Esophagus squamous epithelium (tissue), 5 donors: Measurements from ENCODE around the gene CCDC144A. TPM values are rescaled to one million over a fixed set of nuclear protein-coding genes. Genes with fewer than 3 reads are reported as not detected.
A peak's percentile ranks its signal among the peaks of the same experiment; 100 is the strongest.
"Not testable (repeated sequence)": the region's sequence is repeated elsewhere in the genome, so short reads cannot be mapped to it uniquely, and the experiment has no call there.

Source experiments
- DNase-seq: peaks from one replicate; lab custom pipeline; 2025; lab: John Stamatoyannopoulos, UW
- H3K27ac ChIP-seq, 4 donors: fragments of 200-600 bp; sonication (generic); one replicate each; pipeline ENCODE4 v1.5.1; 2016 to 2019; ENCODE audit warnings: mild to moderate bottlenecking in 1 of 4
- H3K27me3 ChIP-seq, 4 donors: fragments of 200-600 bp; sonication (generic); 1 replicate in 3 of 4; 2 replicates in 1 of 4; pipeline versions ENCODE4 v1.5.1 to v1.6.0; 2017 to 2021; ENCODE audit warnings: antibody characterized with exemption in 1 of 4
- H3K36me3 ChIP-seq, 3 donors: fragments of 200-600 bp; sonication (generic); one replicate each; pipeline ENCODE4 v1.5.1; 2016 to 2019
- H3K4me1 ChIP-seq, 3 donors: fragments of 200-600 bp; sonication (generic); one replicate each; pipeline ENCODE4 v1.5.1; 2017 to 2019
- H3K4me3 ChIP-seq, 4 donors: fragments of 200-600 bp; sonication (generic); 1 replicate in 3 of 4; 2 replicates in 1 of 4; pipeline ENCODE4 v1.5.1; 2016 to 2019; ENCODE audit warnings: mild to moderate bottlenecking in 2 of 4, moderate library complexity in 1 of 4
- H3K9me3 ChIP-seq, 3 donors: fragments of 200-600 bp; sonication (generic); one replicate each; pipeline ENCODE4 v1.5.1; 2016 to 2019
- POLR2A ChIP-seq, 4 donors: fragments of 450-650 bp; IDR thresholded peaks; one replicate each; pipeline ENCODE4 v1.6.1; 2017; ENCODE audit warnings: antibody characterized with exemption in 4 of 4, mild to moderate bottlenecking in 4 of 4, moderate library complexity in 3 of 4
- WGBS, 2 donors: methylation state at CpG; one replicate each; pipeline ENCODE4 v1.1.5; 2018; 5-methylcytosine and 5-hydroxymethylcytosine counted together
- intact Hi-C: fragments of 100-400 bp; cut with DNase I; formaldehyde crosslinking; loops from one replicate; pipeline ENCODE4 v1.15.0; 2022
- small RNA-seq, 4 donors: library from RNA; depleted of rRNA; stranded (forward); fragments of <200 nt; gene quantifications; one replicate each; pipeline ENCODE3, GENCODE V24; 2016
- total RNA-seq, 4 donors: library from RNA; depleted of rRNA; stranded (reverse); fragments of >200 nt; gene quantifications; one replicate each; pipeline ENCODE4 v1.1.0, GENCODE V29; 2016
- TF ChIP-seq, protein P1 (sequence below), 6 experiments: fragments of 450-650 bp in 4 of 6; fragments of 200-600 bp in 2 of 6; sonication (generic) in 2 of 6; IDR thresholded peaks; one replicate each; pipeline ENCODE4 v1.5.1; 2016 to 2019; ENCODE audit warnings: antibody characterized with exemption in 6 of 6, mild to moderate bottlenecking in 4 of 6, moderate library complexity in 4 of 6
- donor health status: DM: yes; HTN: yes; CAD: no.

Gene CCDC144A
- total RNA-seq, 4 donors from 2014 or later: 0.11 to 8.6 (median 0.40) TPM

GRCh38 chr17:16818821-16819683, 129.0 kb downstream of the CCDC144A start:
- TF ChIP-seq, protein P1, sequence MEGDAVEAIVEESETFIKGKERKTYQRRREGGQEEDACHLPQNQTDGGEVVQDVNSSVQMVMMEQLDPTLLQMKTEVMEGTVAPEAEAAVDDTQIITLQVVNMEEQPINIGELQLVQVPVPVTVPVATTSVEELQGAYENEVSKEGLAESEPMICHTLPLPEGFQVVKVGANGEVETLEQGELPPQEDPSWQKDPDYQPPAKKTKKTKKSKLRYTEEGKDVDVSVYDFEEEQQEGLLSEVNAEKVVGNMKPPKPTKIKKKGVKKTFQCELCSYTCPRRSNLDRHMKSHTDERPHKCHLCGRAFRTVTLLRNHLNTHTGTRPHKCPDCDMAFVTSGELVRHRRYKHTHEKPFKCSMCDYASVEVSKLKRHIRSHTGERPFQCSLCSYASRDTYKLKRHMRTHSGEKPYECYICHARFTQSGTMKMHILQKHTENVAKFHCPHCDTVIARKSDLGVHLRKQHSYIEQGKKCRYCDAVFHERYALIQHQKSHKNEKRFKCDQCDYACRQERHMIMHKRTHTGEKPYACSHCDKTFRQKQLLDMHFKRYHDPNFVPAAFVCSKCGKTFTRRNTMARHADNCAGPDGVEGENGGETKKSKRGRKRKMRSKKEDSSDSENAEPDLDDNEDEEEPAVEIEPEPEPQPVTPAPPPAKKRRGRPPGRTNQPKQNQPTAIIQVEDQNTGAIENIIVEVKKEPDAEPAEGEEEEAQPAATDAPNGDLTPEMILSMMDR (IDR thresholded peaks at IDR 0.05): no peak
- TF ChIP-seq POLR2A (IDR thresholded peaks at IDR 0.05): no peak
- Histone ChIP-seq H3K4me1 (peaks cover 0 to 38% (median 0%) of the 10 kb centered on the region in 3 donors), H3K27me3 (peaks cover 0 to 12% (median 0%) of the 10 kb centered on the region in 4 donors), H3K27ac (no peak overlapping the region), H3K4me3 (no peak overlapping the region), H3K9me3 (no peaks in the 10 kb centered on the region), H3K36me3 (no peaks in the 10 kb centered on the region)
- intact Hi-C loops: no loop called here
- 64 to 79% methylated on average over 5 to 23 of the region's 23 CpGs for WGBS, 2 donors
- DNase-seq: no peak

GRCh38 chr17:16820161-16820877, 130.3 kb downstream of the CCDC144A start:
- WGBS, 2 donors: 42 to 100% methylated on average over 1 to 7 of the region's 7 CpGs
- intact Hi-C loops: no loop called here
- Histone ChIP-seq H3K27ac (peak overlapping the region in 1 of 4 donors; percentile 18), H3K4me3 (peak overlapping the region in 1 of 4 donors; percentile 13), H3K4me1 (peaks cover 0 to 39% (median 0%) of the 10 kb centered on the region in 3 donors), H3K27me3 (peaks cover 0 to 4% (median 0%) of the 10 kb centered on the region in 4 donors), H3K36me3 (no peaks in the 10 kb centered on the region), H3K9me3 (no peaks in the 10 kb centered on the region)
- TF ChIP-seq, protein P1 (IDR thresholded peaks at IDR 0.05): no peak
- TF ChIP-seq POLR2A (IDR thresholded peaks at IDR 0.05): no peak
- no peak for DNase-seq

DNA sequence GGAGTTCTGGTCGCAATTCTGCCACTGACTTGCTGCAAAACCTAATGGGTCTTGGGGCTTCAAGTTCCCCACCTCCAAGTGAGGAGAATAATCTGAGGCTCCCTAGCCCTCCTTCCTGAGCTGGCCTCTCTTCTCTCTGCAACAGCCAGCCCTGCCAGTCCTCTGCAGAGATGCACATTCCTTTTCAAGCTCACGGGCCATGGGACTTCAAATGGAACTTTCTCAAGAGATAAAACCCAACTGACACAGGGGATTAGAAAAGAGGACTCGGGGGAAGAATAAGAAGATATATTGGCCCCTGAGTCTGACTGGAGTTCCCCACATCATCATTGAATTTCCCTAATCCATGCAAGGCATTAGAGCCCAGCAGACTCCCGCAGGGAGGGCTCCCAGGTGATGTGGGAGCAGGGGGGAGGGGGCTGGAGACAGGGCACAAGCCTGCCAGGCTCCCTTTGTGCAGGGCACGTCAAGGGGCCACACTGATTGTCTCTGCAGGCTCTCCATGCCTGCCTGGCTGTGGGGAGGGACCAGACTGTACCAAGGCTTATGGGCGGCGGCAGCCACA, 131.0 kb downstream of the CCDC144A start:
- no peaks in the 10 kb centered on the region for H3K27me3 ChIP-seq
- no peak for DNase-seq
- peak overlapping the region in 1 of 4 donors; percentile 13 for H3K4me3 ChIP-seq
- peak overlapping the region in 1 of 4 donors; percentile 18 for H3K27ac ChIP-seq
- TF ChIP-seq POLR2A (IDR thresholded peaks at IDR 0.05): no peak
- TF ChIP-seq, protein P1 (IDR thresholded peaks at IDR 0.05): no peak
- H3K9me3 ChIP-seq: no peaks in the 10 kb centered on the region
- intact Hi-C loops: no loop called here
- 25% methylated on average over 5 of the region's 7 CpGs; no CpG with 5 or more reads in 1 of the 2 donors for WGBS, 2 donors
- no peaks in the 10 kb centered on the region for H3K36me3 ChIP-seq
- H3K4me1 ChIP-seq: peaks cover 0 to 39% (median 0%) of the 10 kb centered on the region in 3 donors

- H3K36me3 ChIP-seq, H3K9me3 ChIP-seq, H3K4me3 ChIP-seq, H3K27ac ChIP-seq, H3K27me3 ChIP-seq, intact Hi-C loops, DNase-seq: not testable (repeated sequence)
- no CpG with 5 or more reads among the region's 17 CpGs for WGBS, 2 donors
- H3K4me1 ChIP-seq: peaks cover 0 to 39% (median 0%) of the 10 kb centered on the region in 3 donors
Observed at GRCh38 chr17:16822133-16822532, 132.1 kb downstream of the CCDC144A start.

GRCh38 chr17:16823768-16824406, 133.8 kb downstream of the CCDC144A start:
- H3K36me3 ChIP-seq, DNase-seq, intact Hi-C loops, H3K4me3 ChIP-seq, H3K27me3 ChIP-seq, H3K9me3 ChIP-seq: not testable (repeated sequence)
- 0% methylated on average over 1 of the region's 5 CpGs; no CpG with 5 or more reads in 1 of the 2 donors for WGBS, 2 donors
- peaks cover 0 to 36% (median 0%) of the 10 kb centered on the region in 3 donors for H3K4me1 ChIP-seq
- peak overlapping the region in 2 of 4 donors; percentile 56 to 64 for H3K27ac ChIP-seq

Small RNAs within 50 kb of the gene (small RNA-seq; reads per million reads assigned to genes)
- gene AC022596.1 (0 reads per million in 4 donors), gene RNU6-405P (0 reads per million in 4 donors)

Other genes with a start within 250 kb of the CCDC144A start
- under 1 TPM in 2 of 4 donors, not detected in 2; 0.11 to 0.38 TPM for gene LRRC75A, start 198.0 kb upstream of the CCDC144A start, total RNA-seq
- 1 to 10 TPM; 2.1 to 3.8 (median 2.2) TPM for gene ZNF287, start 121.0 kb upstream of the CCDC144A start, total RNA-seq
- gene ZNF624, start 36.4 kb upstream of the CCDC144A start, total RNA-seq: 1 to 10 TPM; 1.2 to 6.1 (median 2.4) TPM